HG03442 (cell line): ENCODE data around the gene GRIP2.

ENCODE experiments used
- ATAC-seq: cut with Tn5 transposase; IDR thresholded peaks from one replicate; pipeline ENCODE4 v1.9.1; 2021; ENCODE audit warnings: mild to moderate bottlenecking, moderate library complexity; ENCODE audit not compliant: unreplicated experiment

The GRIP2 gene

DNA sequence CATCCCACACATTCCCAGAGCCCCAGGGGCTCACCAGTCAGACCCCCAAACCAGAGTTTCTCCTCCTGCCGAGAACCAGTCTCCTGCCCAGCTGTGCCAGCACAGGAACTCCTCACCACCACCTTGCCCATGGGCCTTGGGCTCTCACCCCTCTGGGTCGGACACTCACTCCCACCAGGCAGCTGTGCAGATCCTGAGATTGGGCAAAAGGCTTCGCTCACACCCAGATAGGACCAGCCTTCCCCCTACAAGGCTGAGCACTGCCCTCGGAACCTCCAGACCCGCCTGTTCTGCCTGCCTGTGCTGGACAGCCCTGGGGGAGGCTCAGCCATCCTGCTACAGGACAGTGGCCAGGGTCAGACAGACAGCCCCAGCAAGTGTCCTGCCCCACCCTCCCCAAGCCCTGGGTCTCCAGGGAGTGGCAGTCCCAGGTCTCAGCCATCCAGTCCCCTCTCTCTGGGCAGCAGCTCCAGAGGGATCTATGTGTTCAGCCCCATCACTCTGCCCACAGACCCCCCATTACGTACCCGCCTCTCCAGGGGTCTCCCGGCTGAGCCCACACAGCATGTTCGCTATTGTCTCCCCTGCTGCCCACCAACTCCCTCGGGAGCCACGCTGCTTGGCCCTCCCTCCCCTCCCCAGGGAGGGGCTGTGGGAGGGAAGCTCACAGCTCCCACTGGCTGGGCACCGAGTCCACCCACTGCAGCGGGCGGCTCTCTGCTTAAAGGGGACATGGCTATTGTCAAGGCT is at the start of gene GRIP2:
GRIP2 (minus strand) TSS at position 601 of the 750 bp plus-strand sequence; CDS start at position 567, 34 bp downstream.
- no peak for ATAC-seq

DNA sequence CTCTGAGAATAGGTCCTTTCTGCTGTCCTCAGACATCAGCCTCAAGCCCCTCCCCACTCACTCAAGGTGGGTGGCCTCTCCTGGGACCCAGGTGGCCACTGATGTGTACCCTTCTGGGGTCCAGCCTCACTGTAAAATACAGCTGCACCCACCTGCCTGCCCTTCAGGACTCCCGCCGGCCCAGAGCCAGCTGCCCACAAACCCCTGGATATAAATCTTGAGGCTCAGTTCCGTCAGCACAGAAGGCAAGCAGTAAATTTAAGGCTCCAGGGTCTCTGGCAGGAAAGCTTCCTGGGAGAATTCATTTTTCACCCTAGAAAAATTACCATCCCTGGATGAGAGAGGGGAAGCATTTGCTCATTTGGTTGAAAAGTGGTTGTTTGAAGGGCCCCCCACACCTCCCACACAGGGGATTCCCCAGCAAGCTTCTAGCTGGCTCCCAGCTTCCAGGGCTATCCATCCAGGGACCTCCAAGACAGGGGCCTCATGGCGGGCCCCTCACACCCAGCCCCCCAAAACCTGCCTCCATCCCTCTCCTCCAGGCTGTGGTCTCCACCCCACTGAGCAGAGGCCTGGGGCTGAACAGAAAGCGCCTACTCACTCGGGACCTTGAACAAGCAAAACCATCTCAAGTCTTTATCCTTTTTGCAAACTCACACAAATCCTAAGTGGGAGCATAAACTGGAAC is 48.4 kb upstream of the GRIP2 start:
- ATAC-seq: no peak

DNA sequence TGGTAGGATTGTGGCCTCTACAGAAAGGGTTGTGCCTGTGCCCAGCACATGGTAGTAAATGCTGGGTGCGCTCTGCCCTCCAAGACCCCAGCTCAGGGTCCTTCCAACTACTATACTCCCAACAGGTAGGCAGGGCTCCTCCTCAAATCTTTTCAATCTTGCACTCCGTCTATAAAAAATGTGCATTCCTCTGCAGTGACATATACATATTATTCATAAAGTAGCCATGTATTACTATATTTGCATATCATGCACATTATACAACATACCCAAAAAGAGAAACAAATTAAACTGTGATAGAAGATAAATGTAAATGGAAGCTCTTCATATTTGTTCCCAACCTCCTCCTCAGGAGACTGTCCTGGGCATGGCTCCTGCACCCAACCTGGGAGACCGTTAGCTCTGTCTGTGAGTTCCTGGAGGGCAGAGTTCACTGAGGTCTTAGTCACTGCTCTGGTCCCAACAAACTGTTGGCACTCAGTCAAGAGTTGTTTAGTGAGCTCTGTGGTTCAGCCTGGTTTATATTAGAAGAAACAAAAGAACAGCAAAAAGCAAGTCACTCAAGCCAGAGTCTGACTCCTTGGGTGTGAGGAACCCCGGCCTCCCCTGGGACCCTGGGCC is 47.7 kb upstream of the GRIP2 start:
- ATAC-seq: no peak

DNA sequence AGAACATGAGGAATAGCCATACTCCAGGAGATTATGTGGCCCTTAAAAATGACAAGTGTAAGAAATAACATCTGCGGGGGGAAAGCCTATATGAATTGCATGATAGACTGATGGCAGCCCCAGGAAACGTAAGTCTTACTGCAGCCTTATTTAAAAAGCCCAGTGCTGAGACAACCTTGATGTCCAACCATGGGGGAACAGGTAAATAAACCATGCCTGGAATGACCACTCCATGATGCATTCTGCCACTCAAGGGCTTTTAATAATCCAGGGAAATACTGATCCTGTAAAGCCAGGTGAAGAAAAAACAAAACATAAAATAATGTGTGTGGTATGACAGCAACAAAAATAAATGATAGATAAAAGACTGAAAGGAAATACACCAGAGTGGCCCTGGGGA is 46.5 kb upstream of the GRIP2 start:
- no peak for ATAC-seq

DNA sequence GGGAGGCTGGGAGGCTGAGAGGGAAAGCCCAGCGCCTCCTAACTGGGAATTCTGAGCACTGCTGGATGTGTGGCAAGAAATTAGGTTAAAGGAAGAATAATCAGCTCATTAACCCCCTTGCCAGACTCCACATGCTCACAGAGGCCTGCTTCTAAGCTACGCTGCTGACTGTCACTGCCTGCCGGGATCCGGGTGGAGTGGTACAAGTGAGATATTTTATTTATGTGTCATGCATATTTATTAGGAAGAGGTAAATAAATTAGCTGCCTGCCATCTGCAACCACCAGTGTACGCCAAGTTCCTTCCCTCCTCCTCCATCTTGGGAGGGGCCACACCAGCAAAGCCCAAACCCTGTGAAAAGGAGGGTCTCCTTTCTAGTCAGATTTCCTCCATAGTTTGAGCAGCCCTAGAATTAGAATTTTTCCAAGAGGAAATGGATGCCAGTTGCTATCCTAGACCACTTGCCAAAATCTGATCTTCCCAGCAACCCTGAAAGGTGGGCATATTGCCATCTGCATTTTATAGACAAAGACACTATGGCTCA is 43.5 kb upstream of the GRIP2 start:
- no peak for ATAC-seq

DNA sequence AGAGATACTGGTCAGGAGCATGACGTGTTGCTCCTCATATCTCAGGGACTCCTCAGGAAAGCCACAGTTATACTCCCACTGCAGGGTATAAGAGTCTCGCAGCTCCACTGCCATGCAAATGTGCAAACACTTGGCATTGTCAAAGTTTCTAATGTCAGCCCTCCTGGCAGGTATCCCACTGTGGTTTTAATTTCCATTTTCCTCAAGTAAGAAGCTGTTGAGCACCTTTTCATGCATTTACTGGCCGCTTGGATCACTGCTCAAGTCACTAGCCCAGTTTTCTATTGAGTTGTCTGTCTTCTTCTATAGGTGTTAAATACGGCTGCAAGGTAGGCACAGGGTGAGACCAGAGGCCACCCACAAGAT is 41.9 kb upstream of the GRIP2 start:
- no peak for ATAC-seq

DNA sequence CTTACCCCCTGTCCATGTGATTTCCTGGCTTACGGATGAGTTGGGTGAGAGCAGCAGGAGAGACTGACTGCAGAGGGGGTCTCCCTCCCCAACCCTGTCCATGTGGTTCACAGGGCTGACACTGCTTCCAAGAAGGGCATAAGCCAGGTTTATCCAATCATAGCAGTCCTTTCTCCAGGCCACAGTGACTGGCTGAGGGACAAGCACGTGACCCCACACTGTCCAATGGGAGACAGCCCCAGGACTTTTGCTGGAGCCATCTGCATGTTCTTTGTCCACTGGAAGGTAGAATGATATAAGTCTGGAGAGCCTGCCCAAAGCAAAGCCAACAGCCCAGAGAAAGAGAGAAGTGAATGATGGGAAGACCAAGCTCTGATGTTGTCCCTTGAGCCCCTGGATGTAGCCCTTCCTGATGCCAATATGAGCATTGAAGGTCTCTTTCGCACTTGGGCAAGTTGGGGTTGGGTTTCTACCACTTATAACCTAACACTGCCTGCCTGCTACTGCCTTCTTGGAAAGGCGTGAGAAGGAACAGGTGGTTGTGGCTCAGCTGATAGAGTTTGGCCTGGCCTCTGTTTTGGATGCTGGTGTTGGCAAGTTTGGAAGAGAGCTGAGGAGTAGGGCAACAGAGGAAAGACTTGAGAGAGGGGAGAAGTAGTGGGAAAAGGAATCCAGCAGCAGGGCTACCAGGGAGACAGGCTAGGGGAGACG is 41.3 kb upstream of the GRIP2 start:
- ATAC-seq: no peak

DNA sequence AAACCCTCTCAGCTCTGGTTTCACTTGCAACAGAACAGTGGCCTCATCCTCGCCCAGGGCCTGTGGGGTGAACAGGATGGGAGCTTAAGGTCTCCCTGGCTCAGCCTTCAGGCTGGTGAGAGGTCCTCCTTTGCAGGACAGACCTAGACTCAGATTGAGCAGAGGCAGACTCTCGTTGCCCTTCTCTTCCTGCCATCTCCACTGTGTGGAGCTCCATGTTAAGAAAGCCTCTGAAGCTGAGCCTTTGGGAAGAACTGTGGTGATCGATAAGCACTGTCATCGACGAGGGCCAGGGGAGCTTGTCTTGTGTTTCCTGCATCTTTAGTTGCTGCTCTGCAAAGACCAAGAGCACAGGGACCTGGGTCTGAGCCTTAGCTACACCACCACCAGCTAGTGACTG is 37.8 kb upstream of the GRIP2 start:
- no peak for ATAC-seq

DNA sequence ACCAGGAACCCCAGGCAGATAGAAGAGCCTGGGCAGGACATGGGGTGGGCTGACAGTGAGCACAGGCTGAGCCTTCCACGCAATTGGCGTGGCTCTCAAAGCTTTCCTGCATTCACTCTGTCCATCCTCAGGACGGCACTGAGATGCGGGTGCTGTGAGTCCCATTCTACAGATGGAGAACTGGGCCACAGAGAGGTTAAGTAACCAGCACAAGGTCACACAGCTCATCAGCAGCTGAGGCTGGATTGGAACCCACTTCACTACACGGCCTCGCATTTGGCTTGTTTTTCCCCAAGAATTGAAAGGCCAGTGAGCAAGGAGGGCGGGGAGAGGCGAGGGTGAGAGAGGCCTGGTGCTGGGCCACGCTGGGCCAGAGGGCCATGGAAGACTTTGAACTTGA is 36.0 kb upstream of the GRIP2 start:
- no peak for ATAC-seq

DNA sequence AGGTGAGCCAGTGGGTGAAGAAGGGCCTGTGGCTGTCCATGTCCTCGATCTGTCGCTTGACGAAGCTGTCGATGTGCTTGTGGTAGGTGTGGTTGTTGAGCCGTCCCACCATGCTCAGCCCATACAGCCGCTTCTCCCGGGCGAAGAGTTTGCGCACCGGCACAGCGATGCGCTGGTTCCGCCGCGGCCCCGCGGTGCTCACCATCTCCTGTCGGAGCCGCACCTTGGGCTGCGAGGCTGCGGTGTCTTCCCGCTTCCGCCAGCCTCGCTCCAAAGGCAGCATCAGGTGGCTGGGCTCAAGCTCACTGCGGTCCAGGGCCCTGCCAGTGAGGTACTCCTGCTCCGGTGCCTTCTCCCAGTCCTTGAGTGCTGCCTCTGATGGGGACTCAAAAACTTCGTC is 34.0 kb upstream of the GRIP2 start:
- no peak for ATAC-seq

DNA sequence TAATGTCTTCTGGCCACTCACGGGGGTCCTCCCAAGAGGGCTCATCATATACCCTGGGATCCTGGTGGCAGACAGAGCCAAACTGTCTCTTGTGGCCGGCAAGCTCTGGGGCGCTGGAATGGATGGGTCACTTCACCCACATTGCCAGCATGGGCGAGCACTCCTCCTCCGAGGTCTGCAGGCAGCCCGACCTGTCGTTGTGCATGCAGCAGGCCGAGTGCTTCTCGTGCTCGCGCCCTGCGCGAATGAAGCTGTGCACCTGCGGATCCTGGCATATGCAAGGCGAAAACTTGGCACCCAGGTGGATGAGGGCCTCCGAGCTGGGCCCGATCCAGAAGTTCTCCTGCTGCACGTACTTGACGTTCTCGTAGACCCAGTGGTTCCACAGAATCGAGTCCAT is 33.6 kb upstream of the GRIP2 start:
- ATAC-seq: no peak

DNA sequence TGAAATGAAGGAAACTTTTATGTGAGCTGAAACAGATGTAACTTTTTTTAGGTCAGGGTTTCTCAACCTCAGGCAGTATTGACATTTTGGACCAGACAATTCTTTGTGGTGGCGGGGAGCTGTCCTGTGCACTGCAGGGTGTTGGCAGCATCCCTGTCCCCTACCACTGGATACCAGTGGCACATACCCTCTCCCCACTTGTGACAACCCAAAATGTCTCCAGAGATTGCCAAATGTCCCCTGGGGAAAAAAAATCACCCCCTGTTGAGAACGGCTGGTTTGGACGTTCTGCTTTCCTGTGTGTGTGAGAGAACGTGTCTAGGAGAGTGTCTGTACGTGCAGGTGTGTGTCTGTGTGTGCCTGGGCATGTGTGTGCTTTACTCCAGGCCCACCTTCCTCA is 30.7 kb upstream of the GRIP2 start:
- ATAC-seq: no peak

DNA sequence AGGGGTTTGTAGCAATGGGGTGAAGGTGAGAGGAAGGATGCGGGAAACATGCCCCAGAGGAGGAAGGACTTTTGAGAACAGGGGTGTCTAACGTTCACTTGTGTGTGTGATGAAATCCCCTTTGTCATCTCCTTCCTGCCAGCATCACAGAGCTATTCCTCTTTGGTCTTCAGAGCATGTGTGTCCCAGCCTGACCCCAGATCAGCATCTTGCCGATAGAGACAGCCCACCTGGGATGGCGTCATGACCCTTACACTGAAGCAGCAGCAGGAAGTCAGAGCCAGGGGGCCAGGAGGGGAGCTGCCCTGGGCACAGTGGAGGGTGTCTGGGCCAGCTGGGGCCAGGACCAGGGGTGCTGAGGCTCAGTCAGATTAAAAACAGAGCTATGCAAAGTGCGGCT is 29.9 kb upstream of the GRIP2 start:
- no peak for ATAC-seq

DNA sequence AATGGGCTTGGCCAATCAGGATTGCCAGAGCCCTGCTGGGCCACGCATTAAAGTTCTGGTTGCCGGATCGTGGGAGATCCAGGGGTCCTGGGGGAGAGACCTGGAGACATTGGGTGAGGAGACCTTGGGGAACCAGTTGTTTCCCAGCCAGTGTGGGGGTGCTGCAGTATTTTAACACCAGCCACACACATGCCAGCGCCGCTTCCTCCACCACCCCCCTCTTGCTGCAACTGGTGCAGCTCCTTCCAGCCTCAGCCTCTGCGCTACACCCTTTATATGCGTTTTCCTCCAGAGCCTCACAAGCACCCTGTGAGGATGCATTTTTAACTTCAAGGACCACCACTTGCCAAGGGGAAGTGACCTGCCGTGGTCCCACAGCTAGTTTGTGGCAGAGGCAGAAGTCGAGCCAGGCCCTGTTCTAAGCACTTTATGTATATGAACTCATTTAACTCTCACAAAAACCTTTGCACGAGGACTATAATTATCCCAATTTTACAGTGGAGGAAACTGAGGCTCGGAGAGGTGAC is 29.4 kb upstream of the GRIP2 start:
- ATAC-seq: no peak

DNA sequence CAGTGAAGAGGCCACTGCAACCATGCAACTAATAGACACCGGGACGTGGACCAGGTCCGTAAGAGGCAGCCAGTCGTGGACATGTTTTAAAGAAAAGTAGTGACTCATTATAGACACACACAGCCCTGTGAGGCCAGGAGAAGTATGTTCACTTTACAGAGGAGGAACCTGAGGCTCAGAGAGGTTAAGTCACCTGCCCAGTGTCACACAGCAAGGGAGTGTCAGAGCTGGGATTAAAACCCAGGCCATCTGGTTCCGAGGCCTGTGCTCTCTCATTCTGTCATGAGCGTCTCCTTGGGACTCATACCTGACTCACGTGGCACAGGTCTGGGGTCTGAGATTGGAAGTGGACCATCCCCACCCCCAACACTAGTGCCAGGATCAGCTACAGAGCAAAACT is 28.1 kb upstream of the GRIP2 start:
- ATAC-seq: no peak

DNA sequence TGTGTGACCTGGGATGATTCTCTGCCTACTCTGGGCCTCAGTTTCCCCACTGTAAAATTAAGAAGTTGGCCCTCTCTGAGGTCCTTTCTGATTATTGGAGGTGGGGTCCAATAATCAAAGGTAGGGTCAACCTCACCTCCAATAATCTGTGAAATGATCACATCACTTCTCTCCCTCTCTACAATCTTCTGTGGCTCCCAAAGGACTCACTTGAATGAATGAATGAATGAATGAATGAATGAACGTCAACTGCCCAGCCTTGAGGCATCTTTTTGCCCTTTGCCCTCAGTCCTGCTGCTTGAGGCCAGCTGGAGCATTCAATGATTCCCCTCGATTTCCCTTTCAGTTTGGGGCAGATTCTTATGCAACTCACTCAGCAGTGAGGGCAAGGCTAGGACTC is 26.7 kb upstream of the GRIP2 start:
- ATAC-seq: no peak

DNA sequence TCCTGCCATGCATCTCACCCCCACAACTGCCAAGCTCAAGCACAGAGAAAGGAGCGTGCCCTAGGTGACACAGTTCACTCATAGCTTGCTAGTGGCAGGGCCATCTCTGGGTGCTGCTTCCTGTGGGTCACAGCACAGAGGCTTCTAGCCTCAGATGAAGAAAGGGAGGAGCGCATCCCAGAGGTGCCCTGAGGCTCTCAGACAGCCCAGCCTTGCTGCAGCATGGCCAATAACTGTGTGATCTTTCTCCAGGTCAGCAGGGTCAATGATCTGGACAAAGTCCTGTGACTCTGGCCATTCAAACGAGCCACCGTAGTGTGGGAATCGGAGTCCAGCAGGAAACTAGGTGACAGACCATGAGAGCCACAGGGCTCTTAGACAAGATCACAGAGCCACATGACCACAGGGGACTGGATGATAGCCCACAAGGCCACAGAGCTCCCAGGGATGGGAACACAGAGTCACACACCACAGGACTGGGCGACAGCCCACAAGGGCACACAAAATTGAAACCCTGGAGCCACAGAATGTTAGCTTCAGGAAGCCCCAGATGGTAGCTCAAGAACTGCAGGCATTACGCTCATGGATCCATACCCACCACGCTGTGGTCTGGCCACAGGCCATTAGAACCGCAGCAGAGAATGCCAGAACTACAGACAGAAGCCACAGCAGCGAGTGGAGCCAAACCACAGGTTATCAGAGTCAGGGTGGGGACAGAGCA is 25.9 kb upstream of the GRIP2 start:
- ATAC-seq: no peak

DNA sequence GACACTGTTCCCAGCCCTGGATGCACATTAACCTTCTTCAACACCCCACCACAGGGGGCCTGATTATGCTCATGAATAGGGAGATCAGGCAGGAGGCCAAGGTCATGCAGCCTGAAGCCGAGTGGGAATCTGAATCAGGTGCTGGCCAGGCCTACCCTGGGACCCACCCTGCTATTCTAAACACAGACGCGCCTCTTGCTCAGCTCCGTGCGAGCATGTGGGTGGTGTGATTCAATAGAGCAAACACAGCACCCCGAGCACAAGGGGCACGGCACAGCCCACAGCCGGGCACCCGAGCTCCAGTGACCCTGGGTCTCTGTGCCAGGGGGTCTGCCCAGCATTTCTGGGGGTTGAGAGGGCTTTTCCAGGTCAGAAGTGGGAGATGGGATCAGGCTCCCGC is 24.6 kb upstream of the GRIP2 start:
- ATAC-seq: no peak

DNA sequence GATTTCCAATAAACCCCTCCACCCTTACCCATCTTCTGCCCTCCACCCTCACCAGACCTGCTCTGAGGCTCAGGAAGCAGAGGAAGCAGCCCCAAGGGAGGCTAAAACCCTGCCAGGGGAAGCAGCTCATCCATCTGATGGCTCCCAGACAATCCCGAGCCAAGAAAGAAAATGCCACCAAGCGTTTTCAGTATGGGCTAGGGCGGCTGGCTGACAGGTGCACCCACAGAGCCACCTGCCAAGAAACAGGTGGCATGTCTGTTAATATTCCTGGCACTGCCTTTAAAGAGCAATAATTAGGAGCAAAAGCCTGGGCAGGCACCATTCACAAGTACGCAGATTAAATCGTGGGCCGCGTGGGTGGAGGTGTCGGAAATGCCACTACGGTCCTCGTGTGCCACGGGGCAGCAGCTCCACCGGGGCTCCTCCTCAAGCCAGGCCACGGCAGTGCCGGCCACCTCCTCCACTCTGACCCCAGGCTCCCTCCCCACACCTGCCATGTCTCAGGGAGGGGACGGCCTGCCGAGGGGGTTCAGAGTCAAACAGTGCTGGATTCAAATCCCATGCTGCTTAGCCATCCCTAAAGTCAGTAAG is 23.9 kb upstream of the GRIP2 start:
- no peak for ATAC-seq
